Fibroblast of mammary gland (primary cell): Measurements from ENCODE around the gene LSP1.
"Not testable (repeated sequence)": the region's sequence is repeated elsewhere in the genome, so short reads cannot be mapped to it uniquely, and the experiment has no call there.

Experiments used
- DNase-seq: peaks from one replicate; pipeline ENCODE4 v3.0.0-alpha.2; 2010; ENCODE audit warnings: low read depth
- H3K4me3 ChIP-seq: 2 replicates; pipeline ENCODE4 v1.5.1; 2011; ENCODE audit warnings: low read depth, mild to moderate bottlenecking, low read length, moderate library complexity; ENCODE audit not compliant: control insufficient read depth
- CTCF ChIP-seq: conservative IDR thresholded peaks from 2 replicates; pipeline ENCODE4 v1.5.1; 2011; ENCODE audit warnings: low read depth, low read length, inconsistent platforms; ENCODE audit not compliant: control insufficient read depth, insufficient read depth

Gene LSP1

GRCh38 chr11:1812801-1813200, 40.1 kb upstream of the LSP1 start:
- no peak overlapping the region for H3K4me3 ChIP-seq
- DNase-seq: no peak
- TF ChIP-seq CTCF: no peak

GRCh38 chr11:1813356-1813755, 39.5 kb upstream of the LSP1 start:
- not testable (repeated sequence) for DNase-seq, H3K4me3 ChIP-seq

- H3K4me3 ChIP-seq: no peak overlapping the region
- DNase-seq: no peak
- TF ChIP-seq CTCF: no peak
Observed at GRCh38 chr11:1814691-1815090, 38.2 kb upstream of the LSP1 start.

GRCh38 chr11:1815311-1815710, 37.6 kb upstream of the LSP1 start:
- no peak for DNase-seq
- TF ChIP-seq CTCF: no peak
- no peak overlapping the region for H3K4me3 ChIP-seq

- DNase-seq: no peak
- no peak overlapping the region for H3K4me3 ChIP-seq
- TF ChIP-seq CTCF: no peak
Observed at GRCh38 chr11:1815751-1816150, 37.1 kb upstream of the LSP1 start.

- TF ChIP-seq CTCF: no peak
- DNase-seq: no peak
- H3K4me3 ChIP-seq: no peak overlapping the region
Observed at GRCh38 chr11:1817000-1817399, 35.9 kb upstream of the LSP1 start.

- no peak for TF ChIP-seq CTCF
- H3K4me3 ChIP-seq: no peak overlapping the region
- DNase-seq: no peak
Observed at GRCh38 chr11:1817511-1817910, 35.4 kb upstream of the LSP1 start.
